ENCODE data around the gene PHYKPL. TPM values are rescaled to one million over a fixed set of nuclear protein-coding genes. Genes with fewer than 3 reads are reported as not detected.
A peak's percentile ranks its signal among the peaks of the same experiment; 100 is the strongest.

The PHYKPL gene
- total and polyA plus RNA-seq, 11 donors = 21.3 to 56.2 (median 38.6) TPM

DNA sequence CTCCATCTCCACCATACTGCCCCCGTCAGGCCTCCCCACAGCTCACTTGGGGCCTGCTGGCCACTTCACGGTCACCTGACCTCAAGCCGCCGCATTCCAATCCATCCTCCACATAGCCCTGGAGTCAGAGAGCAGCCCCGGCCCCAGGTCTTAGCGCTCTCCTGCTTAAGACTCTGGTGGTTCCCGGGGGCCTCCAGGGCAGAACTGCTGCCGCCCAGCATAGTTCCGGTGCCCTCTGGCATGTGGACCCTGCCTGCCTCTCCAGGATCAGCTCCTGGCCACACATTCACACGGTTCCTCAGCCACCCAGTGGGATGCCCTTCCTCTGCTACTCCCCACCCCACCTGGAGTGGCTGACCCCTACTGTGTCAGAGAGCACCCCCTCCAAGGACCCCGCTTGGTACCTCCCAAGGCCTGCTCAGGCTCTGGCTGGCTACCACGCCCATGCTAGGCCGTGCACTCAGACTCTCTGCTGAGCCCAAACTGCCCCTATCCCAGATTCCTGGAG is 8.7 kb downstream of the PHYKPL start:
- 57 to 60% (median 59%) methylated on average over 13 of the region's 13 CpGs for WGBS, 4 donors
- Histone ChIP-seq H3K27me3 (no peaks in the 10 kb centered on the region), H3K4me1 (peaks cover 0 to 17% (median 0%) of the 10 kb centered on the region in 12 donors), H3K4me3 (no peak overlapping the region), H3K36me3 (peaks cover 0 to 98% (median 52%) of the 10 kb centered on the region in 9 donors), H3K27ac (no peak overlapping the region), H3K9me3 (no peaks in the 10 kb centered on the region)
- intact Hi-C loops (cut with DNase I) = no loop called here
- DNase-seq = peak in 1 of 5 donors; percentile 22
- no peak for TF ChIP-seq POLR2A (IDR thresholded peaks at IDR 0.05)
- TF ChIP-seq, protein P1, sequence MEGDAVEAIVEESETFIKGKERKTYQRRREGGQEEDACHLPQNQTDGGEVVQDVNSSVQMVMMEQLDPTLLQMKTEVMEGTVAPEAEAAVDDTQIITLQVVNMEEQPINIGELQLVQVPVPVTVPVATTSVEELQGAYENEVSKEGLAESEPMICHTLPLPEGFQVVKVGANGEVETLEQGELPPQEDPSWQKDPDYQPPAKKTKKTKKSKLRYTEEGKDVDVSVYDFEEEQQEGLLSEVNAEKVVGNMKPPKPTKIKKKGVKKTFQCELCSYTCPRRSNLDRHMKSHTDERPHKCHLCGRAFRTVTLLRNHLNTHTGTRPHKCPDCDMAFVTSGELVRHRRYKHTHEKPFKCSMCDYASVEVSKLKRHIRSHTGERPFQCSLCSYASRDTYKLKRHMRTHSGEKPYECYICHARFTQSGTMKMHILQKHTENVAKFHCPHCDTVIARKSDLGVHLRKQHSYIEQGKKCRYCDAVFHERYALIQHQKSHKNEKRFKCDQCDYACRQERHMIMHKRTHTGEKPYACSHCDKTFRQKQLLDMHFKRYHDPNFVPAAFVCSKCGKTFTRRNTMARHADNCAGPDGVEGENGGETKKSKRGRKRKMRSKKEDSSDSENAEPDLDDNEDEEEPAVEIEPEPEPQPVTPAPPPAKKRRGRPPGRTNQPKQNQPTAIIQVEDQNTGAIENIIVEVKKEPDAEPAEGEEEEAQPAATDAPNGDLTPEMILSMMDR (IDR thresholded peaks at IDR 0.05) = no peak
- peak in 3 of 4 donors; percentile 19 to 26 (median 23) for ATAC-seq

DNA sequence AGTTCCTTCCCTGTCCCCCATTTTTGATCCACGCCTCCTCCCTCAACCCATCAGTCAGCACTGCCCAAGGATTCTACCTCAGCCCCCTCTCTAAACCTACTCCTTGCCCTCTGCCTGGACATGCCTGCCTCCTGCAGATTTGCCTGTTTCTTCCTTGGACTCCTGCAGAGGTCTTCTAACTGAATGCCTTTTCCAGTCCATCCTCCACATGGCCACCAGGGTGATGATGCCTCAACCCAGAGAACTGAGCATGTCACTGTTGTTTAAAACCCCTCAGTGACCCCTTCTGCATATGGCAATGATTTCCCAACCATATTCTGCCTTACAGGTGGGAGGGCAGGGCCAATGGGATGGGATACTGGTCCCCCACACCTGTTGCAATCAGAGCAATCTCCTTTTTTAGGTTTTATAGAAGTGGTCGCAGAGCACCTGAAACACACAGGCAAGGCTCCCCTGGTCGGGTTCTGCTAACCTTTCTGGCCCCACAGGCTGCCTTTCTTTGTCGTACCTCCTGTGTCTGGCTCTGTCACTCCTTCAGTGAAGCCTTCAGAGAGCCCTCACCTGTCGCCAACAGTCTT is 9.3 kb downstream of the PHYKPL start:
- WGBS, 4 donors = 82 to 93% (median 90%) methylated on average over 5 of the region's 5 CpGs
- no peaks in the 10 kb centered on the region for H3K27me3 ChIP-seq
- H3K4me1 ChIP-seq = peaks cover 0 to 17% (median 0%) of the 10 kb centered on the region in 12 donors
- H3K36me3 ChIP-seq = peaks cover 0 to 98% (median 52%) of the 10 kb centered on the region in 9 donors
- ATAC-seq (no peak), DNase-seq (peak in 1 of 5 donors; percentile 18)
- TF ChIP-seq POLR2A (IDR thresholded peaks at IDR 0.05) = no peak
- TF ChIP-seq, protein P1 (IDR thresholded peaks at IDR 0.05) = no peak
- intact Hi-C loops (cut with DNase I) = no loop called here
- H3K9me3 ChIP-seq = no peaks in the 10 kb centered on the region
- H3K27ac ChIP-seq = no peak overlapping the region
- no peak overlapping the region for H3K4me3 ChIP-seq

DNA sequence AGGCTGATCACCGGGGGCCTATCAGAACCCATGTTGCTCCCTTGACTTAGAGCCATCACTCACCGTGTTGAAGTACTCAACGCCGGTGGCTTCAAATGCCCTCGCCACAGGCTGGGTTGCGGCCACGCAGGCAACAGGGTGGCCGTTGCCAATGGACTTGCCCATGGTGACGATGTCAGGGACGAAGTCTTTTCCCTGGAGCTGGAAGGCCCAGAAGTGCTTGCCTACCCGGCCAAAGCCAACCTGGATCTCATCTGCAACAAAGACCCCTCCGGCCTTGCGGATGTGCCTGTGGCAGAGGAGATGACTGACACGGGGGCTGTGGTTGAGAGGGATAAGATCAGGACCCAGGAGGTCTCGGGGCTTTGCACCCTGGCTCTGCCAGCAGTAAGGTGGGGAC is 10.3 kb downstream of the PHYKPL start:
- Histone ChIP-seq H3K4me1 (peaks cover 0 to 17% (median 0%) of the 10 kb centered on the region in 12 donors), H3K9me3 (no peaks in the 10 kb centered on the region), H3K4me3 (no peak overlapping the region), H3K36me3 (peaks cover 0 to 90% (median 47%) of the 10 kb centered on the region in 9 donors), H3K27me3 (no peaks in the 10 kb centered on the region), H3K27ac (no peak overlapping the region)
- ATAC-seq (no peak), DNase-seq (peak in 2 of 5 donors; percentile 13 to 19)
- intact Hi-C loops (cut with DNase I) = no loop called here
- TF ChIP-seq POLR2A (IDR thresholded peaks at IDR 0.05) = no peak
- TF ChIP-seq, protein P1 (IDR thresholded peaks at IDR 0.05) = no peak
- 94 to 97% (median 97%) methylated on average over 9 to 15 of the region's 15 CpGs for WGBS, 4 donors

DNA sequence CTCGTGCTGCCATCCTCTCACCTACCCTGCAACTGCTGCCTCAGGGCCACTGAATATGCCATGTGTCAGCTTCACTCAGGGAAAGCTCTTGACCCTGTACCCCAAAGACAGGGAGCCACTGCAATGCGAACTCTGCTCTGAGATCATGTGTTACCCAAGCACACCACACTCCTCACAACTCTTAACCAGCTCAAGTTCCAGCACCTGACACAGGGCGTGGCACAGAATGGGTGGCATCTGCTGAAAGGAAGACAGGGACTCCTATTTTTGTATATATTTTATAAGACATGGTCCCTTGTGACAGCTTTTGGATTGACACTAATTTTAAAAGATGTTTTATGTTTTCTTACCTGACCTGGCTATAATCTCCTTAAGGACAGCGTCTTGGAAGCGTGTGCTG is 10.7 kb downstream of the PHYKPL start:
- intact Hi-C loops (cut with DNase I) = no loop called here
- peak in 1 of 5 donors; percentile 10 for DNase-seq
- no peak for TF ChIP-seq POLR2A (IDR thresholded peaks at IDR 0.05)
- TF ChIP-seq, protein P1 (IDR thresholded peaks at IDR 0.05) = no peak
- Histone ChIP-seq H3K4me3 (no peak overlapping the region), H3K36me3 (peaks cover 0 to 89% (median 47%) of the 10 kb centered on the region in 9 donors), H3K4me1 (peaks cover 0 to 19% (median 0%) of the 10 kb centered on the region in 12 donors), H3K27me3 (no peaks in the 10 kb centered on the region), H3K9me3 (no peaks in the 10 kb centered on the region), H3K27ac (peak overlapping the region in 1 of 12 donors; percentile 27)
- ATAC-seq = no peak
- WGBS, 4 donors = 77 to 96% (median 86%) methylated on average over 4 to 5 of the region's 5 CpGs
